Measurements from ENCODE around the gene RALB.
"Not testable (repeated sequence)": the region's sequence is repeated elsewhere in the genome, so short reads cannot be mapped to it uniquely, and the experiment has no call there.

RALB gene

GRCh38 chr2:120298173-120298835 is 45.7 kb downstream of the RALB start:
- no peak for DNase-seq (ENCODE audit: low read depth)

- DNase-seq (ENCODE audit: low read depth) = no peak
Measured at GRCh38 chr2:120299004-120299403, 46.4 kb downstream of the RALB start.

- DNase-seq (ENCODE audit: low read depth) = no peak
Measured at GRCh38 chr2:120299561-120299960, 46.9 kb downstream of the RALB start.

GRCh38 chr2:120300385-120300784 is 47.7 kb downstream of the RALB start:
- no peak for DNase-seq (ENCODE audit: low read depth)

- DNase-seq (ENCODE audit: low read depth) = no peak
Measured at GRCh38 chr2:120301284-120301683, 48.6 kb downstream of the RALB start.

GRCh38 chr2:120302301-120302700 is 49.6 kb downstream of the RALB start:
- no peak for DNase-seq (ENCODE audit: low read depth)

- no peak for DNase-seq (ENCODE audit: low read depth)
Measured at GRCh38 chr2:120303177-120303576, 50.5 kb downstream of the RALB start.

- no peak for DNase-seq (ENCODE audit: low read depth)
Measured at GRCh38 chr2:120305296-120305695, 52.6 kb downstream of the RALB start.

- DNase-seq (ENCODE audit: low read depth) = no peak
Measured at GRCh38 chr2:120305937-120306490, 53.4 kb downstream of the RALB start.

- DNase-seq (ENCODE audit: low read depth) = no peak
Measured at GRCh38 chr2:120307482-120307881, 54.8 kb downstream of the RALB start.

- no peak for DNase-seq (ENCODE audit: low read depth)
Measured at GRCh38 chr2:120308038-120308910, 55.6 kb downstream of the RALB start.

- no peak for DNase-seq (ENCODE audit: low read depth)
Measured at GRCh38 chr2:120310136-120310535, 57.5 kb downstream of the RALB start.

- not testable (repeated sequence) for DNase-seq (ENCODE audit: low read depth)
Measured at GRCh38 chr2:120310841-120311240, 58.2 kb downstream of the RALB start.

GRCh38 chr2:120312076-120312475 is 59.4 kb downstream of the RALB start:
- no peak for DNase-seq (ENCODE audit: low read depth)

- DNase-seq (ENCODE audit: low read depth) = peak; percentile 63
Measured at GRCh38 chr2:120312860-120313694, 60.4 kb downstream of the RALB start.

- no peak for DNase-seq (ENCODE audit: low read depth)
Measured at GRCh38 chr2:120313695-120314615, 61.3 kb downstream of the RALB start.

GRCh38 chr2:120314690-120315366 is 62.2 kb downstream of the RALB start:
- DNase-seq (ENCODE audit: low read depth) = no peak

GRCh38 chr2:120315367-120316033 is 62.8 kb downstream of the RALB start:
- DNase-seq (ENCODE audit: low read depth) = no peak

GRCh38 chr2:120316071-120316470 is 63.4 kb downstream of the RALB start:
- DNase-seq (ENCODE audit: low read depth) = no peak
